GM12878 (cell line): ENCODE measurements around the gene CDCA8. TPM values are rescaled to one million over a fixed set of nuclear protein-coding genes. Genes with fewer than 3 reads are reported as not detected.

Source experiments
- EGR1 ChIP-seq, 2 experiments: IDR thresholded peaks; 1 replicate in 1 of 2; 2 replicates in 1 of 2; pipeline ENCODE4 v1.6.1; 2011 to 2012; ENCODE audit warnings: low read depth in 2 of 2, low read length in 2 of 2, borderline replicate concordance in 1 of 2, mild to moderate bottlenecking in 1 of 2, moderate library complexity in 1 of 2
- FOS ChIP-seq: IDR thresholded peaks from 3 replicates; pipeline ENCODE4 v1.6.1; 2011; ENCODE audit warnings: borderline replicate concordance; ENCODE audit not compliant: insufficient read length; ENCODE audit errors: extremely low read depth
- RAD51 ChIP-seq: fragments of 450-650 bp; IDR thresholded peaks from 2 replicates; pipeline ENCODE4 v1.6.1; 2016; ENCODE audit warnings: moderate library complexity, mild to moderate bottlenecking, inconsistent platforms
- SUPT20H ChIP-seq: IDR thresholded peaks from 2 replicates; pipeline ENCODE4 v1.6.1; 2011; ENCODE audit warnings: low read depth, mild to moderate bottlenecking, low read length, moderate library complexity, borderline replicate concordance; ENCODE audit not compliant: control insufficient read depth
- polyA plus RNA-seq, 11 experiments: library from polyadenylated mRNA; depleted of rRNA in 4 of 11; unstranded in 6 of 11; stranded (reverse) in 5 of 11; fragments of >200 nt; fragmentation: Nextera tagmentation in 4 of 11; fragmentation: Illumina TruSeq in 1 of 11; extraction: Ambion mirVana in 4 of 11; extraction: Trizol in 1 of 11; gene quantifications; 1 replicate in 1 of 11; 2 replicates in 10 of 11; pipeline versions ENCODE4 v1.2.1 to v1.2.3, GENCODE V29; 2011 to 2016; ENCODE audit warnings: inconsistent platforms in 2 of 11, missing spikeins in 2 of 11, low read depth in 1 of 11
- total RNA-seq, 4 experiments: library from RNA; depleted of rRNA in 3 of 4; stranded (reverse); fragments of >200 nt in 3 of 4; fragmentation: Illumina TruSeq in 1 of 4; extraction: Trizol in 1 of 4; gene quantifications; 2 replicates each; pipeline versions ENCODE4 v1.2.1 to v1.2.3, GENCODE V29; 2013 to 2021
- TF ChIP-seq, protein P1 (sequence below): fragments of 150-350 bp; IDR thresholded peaks from 2 replicates; pipeline ENCODE4 v1.6.1; 2014; ENCODE audit warnings: mild to moderate bottlenecking, low read depth, low read length
- TF ChIP-seq, protein P2 (sequence below): fragments of 450-650 bp; IDR thresholded peaks from 2 replicates; pipeline ENCODE4 v1.6.1; 2017; ENCODE audit warnings: borderline replicate concordance
- TF ChIP-seq, protein P3 (sequence below): fragments of 450-650 bp; IDR thresholded peaks from 2 replicates; pipeline ENCODE4 v1.6.1; 2016; ENCODE audit warnings: mild to moderate bottlenecking, moderate library complexity, borderline replicate concordance
- TF ChIP-seq, protein P4 (sequence below): fragments of 450-650 bp; IDR thresholded peaks from 2 replicates; pipeline ENCODE4 v1.6.1; 2017; ENCODE audit warnings: antibody characterized with exemption, mild to moderate bottlenecking, moderate library complexity
- TF ChIP-seq, protein P5 (sequence below): fragments of 450-650 bp; IDR thresholded peaks from 2 replicates; pipeline ENCODE4 v1.6.1; 2018; ENCODE audit warnings: borderline replicate concordance, mild to moderate bottlenecking; ENCODE audit not compliant: partially characterized antibody

Gene CDCA8
- total and polyA plus RNA-seq, 10 of the 15 experiments (the other 5 are each of a cell fraction or from before 2014, with no cell fraction given) = 21.3 to 98.1 (median 61.4) TPM

DNA sequence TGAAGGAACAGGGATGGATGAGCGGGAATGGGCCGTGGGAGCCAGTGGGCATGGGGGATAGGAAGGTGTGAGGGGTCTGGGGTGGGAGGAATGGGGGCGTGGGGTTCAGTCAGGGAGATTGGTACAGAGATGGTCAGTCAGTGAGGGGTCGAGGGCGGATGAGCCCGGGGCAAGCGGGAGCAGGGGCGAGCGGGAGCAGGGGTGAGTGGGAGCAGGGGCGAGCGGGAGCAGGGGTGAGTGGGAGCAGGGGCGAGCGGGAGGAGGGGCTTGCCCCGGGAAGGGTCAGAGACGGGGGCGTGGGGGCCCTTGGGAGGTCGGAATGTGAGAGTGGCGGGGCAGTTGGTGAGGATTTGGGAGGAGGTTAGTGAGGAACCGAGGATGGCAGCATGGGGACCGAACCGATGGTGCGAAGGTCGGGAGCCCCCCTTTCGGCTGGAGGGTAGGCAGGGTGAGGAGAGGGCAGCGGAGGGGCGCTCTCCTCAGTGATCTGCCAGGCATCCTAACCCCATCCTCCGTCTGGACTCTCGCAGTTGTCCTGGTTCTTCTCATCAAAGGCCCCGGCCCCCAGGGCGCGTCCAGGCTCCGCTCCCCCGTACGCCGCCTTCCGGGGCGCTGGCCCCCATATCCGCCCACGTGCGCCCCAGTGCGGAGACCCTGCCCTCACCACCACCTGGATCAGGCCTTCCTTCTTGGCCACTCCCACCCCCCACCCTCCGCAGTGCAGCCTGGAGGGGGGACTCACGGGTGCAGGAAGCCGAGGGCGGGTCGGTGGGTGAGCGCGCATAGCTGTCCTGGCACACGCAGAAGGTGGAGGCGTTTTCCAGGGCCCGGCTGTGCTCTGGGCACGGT, 61.4 kb downstream of the CDCA8 start (continued):
- TF ChIP-seq, protein P1, sequence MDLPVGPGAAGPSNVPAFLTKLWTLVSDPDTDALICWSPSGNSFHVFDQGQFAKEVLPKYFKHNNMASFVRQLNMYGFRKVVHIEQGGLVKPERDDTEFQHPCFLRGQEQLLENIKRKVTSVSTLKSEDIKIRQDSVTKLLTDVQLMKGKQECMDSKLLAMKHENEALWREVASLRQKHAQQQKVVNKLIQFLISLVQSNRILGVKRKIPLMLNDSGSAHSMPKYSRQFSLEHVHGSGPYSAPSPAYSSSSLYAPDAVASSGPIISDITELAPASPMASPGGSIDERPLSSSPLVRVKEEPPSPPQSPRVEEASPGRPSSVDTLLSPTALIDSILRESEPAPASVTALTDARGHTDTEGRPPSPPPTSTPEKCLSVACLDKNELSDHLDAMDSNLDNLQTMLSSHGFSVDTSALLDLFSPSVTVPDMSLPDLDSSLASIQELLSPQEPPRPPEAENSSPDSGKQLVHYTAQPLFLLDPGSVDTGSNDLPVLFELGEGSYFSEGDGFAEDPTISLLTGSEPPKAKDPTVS = no peak
- TF ChIP-seq RAD51 = no peak
- TF ChIP-seq EGR1 (IDR thresholded peaks at IDR 0.05; ENCODE audit: borderline replicate concordance in 1 of 2, low read depth in 2 of 2, low read length in 2 of 2) = no peak
- TF ChIP-seq, protein P2, sequence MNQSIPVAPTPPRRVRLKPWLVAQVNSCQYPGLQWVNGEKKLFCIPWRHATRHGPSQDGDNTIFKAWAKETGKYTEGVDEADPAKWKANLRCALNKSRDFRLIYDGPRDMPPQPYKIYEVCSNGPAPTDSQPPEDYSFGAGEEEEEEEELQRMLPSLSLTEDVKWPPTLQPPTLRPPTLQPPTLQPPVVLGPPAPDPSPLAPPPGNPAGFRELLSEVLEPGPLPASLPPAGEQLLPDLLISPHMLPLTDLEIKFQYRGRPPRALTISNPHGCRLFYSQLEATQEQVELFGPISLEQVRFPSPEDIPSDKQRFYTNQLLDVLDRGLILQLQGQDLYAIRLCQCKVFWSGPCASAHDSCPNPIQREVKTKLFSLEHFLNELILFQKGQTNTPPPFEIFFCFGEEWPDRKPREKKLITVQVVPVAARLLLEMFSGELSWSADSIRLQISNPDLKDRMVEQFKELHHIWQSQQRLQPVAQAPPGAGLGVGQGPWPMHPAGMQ = no peak
- TF ChIP-seq SUPT20H = no peak
- no peak for TF ChIP-seq FOS
- TF ChIP-seq, protein P3, sequence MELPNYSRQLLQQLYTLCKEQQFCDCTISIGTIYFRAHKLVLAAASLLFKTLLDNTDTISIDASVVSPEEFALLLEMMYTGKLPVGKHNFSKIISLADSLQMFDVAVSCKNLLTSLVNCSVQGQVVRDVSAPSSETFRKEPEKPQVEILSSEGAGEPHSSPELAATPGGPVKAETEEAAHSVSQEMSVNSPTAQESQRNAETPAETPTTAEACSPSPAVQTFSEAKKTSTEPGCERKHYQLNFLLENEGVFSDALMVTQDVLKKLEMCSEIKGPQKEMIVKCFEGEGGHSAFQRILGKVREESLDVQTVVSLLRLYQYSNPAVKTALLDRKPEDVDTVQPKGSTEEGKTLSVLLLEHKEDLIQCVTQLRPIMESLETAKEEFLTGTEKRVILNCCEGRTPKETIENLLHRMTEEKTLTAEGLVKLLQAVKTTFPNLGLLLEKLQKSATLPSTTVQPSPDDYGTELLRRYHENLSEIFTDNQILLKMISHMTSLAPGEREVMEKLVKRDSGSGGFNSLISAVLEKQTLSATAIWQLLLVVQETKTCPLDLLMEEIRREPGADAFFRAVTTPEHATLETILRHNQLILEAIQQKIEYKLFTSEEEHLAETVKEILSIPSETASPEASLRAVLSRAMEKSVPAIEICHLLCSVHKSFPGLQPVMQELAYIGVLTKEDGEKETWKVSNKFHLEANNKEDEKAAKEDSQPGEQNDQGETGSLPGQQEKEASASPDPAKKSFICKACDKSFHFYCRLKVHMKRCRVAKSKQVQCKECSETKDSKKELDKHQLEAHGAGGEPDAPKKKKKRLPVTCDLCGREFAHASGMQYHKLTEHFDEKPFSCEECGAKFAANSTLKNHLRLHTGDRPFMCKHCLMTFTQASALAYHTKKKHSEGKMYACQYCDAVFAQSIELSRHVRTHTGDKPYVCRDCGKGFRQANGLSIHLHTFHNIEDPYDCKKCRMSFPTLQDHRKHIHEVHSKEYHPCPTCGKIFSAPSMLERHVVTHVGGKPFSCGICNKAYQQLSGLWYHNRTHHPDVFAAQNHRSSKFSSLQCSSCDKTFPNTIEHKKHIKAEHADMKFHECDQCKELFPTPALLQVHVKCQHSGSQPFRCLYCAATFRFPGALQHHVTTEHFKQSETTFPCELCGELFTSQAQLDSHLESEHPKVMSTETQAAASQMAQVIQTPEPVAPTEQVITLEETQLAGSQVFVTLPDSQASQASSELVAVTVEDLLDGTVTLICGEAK = no peak
- TF ChIP-seq, protein P4, sequence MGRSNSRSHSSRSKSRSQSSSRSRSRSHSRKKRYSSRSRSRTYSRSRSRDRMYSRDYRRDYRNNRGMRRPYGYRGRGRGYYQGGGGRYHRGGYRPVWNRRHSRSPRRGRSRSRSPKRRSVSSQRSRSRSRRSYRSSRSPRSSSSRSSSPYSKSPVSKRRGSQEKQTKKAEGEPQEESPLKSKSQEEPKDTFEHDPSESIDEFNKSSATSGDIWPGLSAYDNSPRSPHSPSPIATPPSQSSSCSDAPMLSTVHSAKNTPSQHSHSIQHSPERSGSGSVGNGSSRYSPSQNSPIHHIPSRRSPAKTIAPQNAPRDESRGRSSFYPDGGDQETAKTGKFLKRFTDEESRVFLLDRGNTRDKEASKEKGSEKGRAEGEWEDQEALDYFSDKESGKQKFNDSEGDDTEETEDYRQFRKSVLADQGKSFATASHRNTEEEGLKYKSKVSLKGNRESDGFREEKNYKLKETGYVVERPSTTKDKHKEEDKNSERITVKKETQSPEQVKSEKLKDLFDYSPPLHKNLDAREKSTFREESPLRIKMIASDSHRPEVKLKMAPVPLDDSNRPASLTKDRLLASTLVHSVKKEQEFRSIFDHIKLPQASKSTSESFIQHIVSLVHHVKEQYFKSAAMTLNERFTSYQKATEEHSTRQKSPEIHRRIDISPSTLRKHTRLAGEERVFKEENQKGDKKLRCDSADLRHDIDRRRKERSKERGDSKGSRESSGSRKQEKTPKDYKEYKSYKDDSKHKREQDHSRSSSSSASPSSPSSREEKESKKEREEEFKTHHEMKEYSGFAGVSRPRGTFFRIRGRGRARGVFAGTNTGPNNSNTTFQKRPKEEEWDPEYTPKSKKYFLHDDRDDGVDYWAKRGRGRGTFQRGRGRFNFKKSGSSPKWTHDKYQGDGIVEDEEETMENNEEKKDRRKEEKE = no peak
- TF ChIP-seq, protein P5, sequence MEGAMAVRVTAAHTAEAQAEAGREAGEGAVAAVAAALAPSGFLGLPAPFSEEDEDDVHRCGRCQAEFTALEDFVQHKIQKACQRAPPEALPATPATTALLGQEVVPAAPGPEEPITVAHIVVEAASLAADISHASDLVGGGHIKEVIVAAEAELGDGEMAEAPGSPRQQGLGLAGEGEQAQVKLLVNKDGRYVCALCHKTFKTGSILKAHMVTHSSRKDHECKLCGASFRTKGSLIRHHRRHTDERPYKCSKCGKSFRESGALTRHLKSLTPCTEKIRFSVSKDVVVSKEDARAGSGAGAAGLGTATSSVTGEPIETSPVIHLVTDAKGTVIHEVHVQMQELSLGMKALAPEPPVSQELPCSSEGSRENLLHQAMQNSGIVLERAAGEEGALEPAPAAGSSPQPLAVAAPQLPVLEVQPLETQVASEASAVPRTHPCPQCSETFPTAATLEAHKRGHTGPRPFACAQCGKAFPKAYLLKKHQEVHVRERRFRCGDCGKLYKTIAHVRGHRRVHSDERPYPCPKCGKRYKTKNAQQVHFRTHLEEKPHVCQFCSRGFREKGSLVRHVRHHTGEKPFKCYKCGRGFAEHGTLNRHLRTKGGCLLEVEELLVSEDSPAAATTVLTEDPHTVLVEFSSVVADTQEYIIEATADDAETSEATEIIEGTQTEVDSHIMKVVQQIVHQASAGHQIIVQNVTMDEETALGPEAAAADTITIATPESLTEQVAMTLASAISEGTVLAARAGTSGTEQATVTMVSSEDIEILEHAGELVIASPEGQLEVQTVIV = no peak
